ENCODE measurements around the gene DNAJC8.

DNAJC8 gene, protein sequence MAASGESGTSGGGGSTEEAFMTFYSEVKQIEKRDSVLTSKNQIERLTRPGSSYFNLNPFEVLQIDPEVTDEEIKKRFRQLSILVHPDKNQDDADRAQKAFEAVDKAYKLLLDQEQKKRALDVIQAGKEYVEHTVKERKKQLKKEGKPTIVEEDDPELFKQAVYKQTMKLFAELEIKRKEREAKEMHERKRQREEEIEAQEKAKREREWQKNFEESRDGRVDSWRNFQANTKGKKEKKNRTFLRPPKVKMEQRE

DNA sequence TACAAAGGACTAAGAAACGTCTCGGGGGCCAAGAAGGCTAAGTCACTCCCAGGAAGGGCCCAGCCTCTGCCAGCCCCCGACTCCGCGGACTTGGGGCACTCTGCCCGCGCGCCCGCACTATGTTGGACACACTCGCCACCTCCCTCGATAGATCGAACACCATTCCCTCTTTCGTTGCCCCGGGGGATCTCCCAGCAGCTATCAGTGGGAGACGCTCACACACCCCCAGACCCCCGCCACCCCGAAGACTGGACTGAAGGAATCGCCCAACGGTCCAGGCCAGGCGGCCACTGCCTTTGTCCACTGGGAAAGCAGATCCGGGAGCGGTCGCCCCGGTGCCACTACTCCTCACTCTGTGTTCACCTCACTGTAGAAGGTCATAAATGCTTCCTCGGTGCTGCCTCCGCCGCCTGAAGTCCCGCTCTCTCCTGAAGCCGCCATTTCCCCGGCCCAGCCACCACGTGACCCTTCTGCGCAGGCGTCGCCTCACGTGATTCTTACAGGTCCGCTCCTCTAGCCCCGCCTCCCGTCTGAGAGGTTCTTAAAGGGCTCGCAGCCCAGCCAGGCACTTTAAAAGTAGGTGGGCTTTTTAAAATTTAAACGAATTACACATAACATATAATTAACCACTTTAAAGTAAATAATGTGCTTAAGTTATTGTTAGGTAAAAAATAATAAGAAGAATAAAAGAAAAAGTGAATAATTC is at the start of gene DNAJC8:
Gene DNAJC8, minus strand, starts transcription at position 472 of the 706 bp plus-strand sequence. Its CDS starts 31 bp downstream, at position 441.
- DNase-seq (ENCODE audit: low read depth in 2 of 2) = peak; percentile 94 to 97

GRCh38 chr1:28281608-28282425 is 49.0 kb upstream of the DNAJC8 start:
- DNase-seq (ENCODE audit: low read depth in 2 of 2) = no peak

DNA sequence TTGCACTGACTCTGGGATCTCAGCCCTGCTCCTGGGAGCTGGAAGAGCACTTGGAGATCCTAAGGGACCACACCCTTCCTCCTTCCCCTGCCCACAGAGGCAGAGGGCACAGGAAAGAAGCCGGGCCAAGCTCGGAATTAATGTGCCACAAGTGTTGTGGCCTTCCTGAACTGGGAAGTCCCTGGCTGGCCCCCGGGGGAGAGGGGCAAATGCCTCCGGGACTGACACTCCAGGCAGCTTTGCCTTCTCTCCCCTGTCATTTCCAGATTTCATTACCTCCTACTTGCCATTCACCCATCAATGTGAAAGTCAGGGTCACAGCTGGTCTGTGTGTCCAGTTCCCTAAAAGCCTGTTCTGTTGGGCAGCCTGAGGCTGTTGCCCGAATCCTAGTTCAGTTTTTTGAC is 48.1 kb upstream of the DNAJC8 start:
- DNase-seq (ENCODE audit: low read depth in 2 of 2) = no peak

- no peak for DNase-seq (ENCODE audit: low read depth in 2 of 2)
These were observed 47.7 kb upstream of the DNAJC8 start for GRCh38 chr1:28280501-28280900.

DNA sequence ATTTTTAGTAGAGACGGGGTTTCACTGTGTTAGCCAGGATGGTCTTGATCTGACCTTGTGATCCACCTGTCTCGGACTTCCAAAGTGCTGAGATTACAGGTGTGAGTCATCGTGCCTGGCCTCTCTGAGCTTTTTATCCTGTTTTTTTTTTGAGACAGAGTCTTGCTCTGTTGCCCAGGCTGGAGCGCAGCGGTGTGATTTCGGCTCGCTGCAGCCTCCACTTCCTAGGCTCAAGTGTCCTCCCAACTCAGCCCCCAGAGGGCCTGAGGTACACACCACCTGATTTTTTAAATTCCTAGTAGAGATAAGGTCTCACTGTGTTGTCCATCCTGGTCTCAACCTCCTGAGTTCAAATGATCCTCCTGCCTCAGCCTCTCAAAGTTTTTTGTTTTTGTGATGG is 46.9 kb upstream of the DNAJC8 start:
- DNase-seq (ENCODE audit: low read depth in 2 of 2) = no peak

DNA sequence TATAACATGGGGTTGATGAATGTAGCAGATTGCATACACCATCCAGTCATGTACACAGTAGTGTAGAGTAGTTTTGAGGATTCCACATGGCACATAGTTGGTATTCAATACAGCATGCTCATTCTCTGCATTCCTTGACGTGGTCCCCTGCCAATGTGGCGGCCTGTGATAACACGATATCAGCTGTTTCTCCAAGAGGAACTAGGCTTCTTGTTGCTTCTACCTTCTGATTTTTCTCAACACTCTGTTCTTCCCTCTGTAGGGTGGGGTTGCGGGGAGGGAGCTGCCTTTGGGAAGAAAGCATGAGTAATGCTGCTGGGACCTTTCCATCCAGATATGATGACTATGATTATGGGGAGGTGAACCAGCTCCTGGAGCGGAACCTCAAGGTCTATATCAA is 45.9 kb upstream of the DNAJC8 start:
- no peak for DNase-seq (ENCODE audit: low read depth in 2 of 2)

- DNase-seq (ENCODE audit: low read depth in 2 of 2) = no peak
These were observed 40.5 kb upstream of the DNAJC8 start for GRCh38 chr1:28273216-28273860.

- no peak for DNase-seq (ENCODE audit: low read depth in 2 of 2)
These were observed 39.5 kb upstream of the DNAJC8 start for GRCh38 chr1:28272215-28272852.

- DNase-seq (ENCODE audit: low read depth in 2 of 2) = no peak
These were observed 36.7 kb upstream of the DNAJC8 start for GRCh38 chr1:28269529-28269928.

DNA sequence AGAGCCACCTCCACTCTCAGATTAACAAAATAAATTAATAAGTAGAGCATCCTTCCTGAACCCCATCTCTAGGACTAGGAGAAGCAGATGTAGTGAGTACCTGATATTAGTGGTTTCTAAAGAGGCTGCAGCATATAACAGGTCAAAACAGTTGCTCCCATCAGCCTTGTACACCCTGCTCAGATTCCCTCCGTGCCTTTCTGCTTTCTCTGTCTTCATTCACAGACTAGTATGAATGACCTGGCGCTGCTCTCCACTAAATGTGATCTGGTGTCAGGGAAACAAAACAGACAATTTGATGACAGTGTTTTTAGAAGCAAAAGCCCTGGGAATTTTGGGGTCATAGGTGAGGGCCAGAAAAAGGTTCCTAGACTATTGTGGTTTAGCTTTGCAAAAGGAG is 34.8 kb upstream of the DNAJC8 start:
- no peak for DNase-seq (ENCODE audit: low read depth in 2 of 2)

- no peak for DNase-seq (ENCODE audit: low read depth in 2 of 2)
These were observed 34.1 kb upstream of the DNAJC8 start for GRCh38 chr1:28266920-28267322.

DNA sequence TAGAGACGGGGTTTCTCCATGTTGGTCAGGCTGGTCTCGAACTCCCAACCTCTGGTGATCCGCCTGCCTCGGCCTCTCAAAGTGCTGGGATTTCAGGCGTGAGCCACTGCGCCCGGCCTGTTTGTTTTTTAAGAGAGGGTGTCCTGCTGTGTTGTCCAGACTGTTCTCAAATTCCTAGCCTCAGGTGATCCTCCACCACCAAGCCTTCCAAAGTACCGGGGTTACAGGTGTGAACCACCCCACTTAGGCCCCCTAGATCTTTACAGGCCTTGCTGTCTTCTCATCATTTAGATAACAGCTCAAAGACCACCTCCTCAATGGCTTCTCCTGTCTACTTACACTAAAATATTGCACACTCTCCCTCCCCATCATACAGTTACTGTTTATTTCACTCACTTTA is 32.7 kb upstream of the DNAJC8 start:
- no peak for DNase-seq (ENCODE audit: low read depth in 2 of 2)

DNA sequence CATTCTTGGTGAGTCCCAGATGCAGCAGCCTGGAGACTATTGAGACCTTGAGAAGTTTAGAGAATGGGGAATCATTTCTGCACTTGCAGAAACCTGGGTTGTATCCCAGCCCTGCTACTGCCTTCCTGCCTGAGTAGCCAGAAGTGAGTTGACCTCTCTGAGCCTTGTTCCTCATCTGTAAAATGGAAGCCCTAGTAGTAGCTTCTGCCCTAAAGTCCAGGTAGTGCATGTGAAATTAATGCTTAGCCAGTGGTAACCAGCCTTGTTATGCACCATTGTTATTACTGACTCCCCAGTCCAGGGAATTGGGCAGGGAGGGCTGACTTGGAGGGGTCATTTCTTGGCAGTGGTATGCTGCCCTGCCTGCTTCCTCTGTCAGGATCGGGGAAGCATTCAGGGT is 32.1 kb upstream of the DNAJC8 start:
- no peak for DNase-seq (ENCODE audit: low read depth in 2 of 2)

- no peak for DNase-seq (ENCODE audit: low read depth in 2 of 2)
These were observed 28.0 kb upstream of the DNAJC8 start for GRCh38 chr1:28260803-28261174.

DNA sequence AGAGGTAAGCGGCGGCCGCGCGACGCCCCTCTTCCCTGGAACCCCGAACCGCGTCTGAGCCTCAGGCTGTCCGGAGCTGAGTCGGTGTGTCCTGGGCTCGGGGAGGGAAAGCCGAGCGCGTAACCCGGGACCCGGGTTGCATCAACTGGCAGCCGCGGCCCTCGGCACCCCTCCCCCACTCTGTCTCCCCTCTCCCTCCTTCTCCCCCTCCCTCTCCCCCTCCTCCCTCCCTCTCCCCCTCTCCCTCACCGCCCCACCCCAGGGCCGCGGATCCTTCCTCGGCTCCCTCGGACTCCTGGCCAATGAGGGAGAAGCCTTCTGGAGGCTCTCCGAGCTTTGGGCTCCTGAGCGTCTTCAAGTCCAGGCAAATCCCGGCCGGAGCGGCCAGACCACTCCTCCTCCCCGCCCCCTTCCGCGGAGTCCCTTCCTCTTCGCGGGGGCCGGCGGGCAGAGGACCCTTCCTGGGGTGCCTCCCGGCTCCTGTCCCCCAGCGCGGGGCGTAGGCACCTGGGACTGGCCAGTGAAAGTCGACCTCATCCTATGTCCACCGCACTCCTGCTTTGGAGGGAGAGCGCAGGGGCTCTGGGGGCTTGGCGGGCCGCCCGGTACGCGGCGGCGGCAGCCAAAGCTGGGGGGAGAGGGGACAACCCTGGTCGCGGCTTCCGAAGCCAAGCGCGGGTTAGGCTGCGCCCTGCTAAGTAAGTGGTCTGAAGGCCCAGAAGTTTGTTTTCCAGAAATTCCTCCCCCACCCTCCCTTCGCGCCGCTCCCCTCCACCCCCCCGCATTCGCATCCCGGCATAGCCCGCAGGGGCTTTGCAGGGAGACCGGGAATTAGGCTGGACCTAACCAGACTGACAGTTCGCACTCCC is 27.3 kb upstream of the DNAJC8 start:
- no peak for DNase-seq (ENCODE audit: low read depth in 2 of 2)

GRCh38 chr1:28259252-28259933 is 26.6 kb upstream of the DNAJC8 start, which contains the start of gene SESN2:
SESN2 (plus strand) TSS chr1:28259518; CDS start chr1:28259848, 330 bp downstream.
- DNase-seq (ENCODE audit: low read depth in 2 of 2) = peak; percentile 98 to 99

- no peak for DNase-seq (ENCODE audit: low read depth in 2 of 2)
These were observed 25.9 kb upstream of the DNAJC8 start for GRCh38 chr1:28258628-28259251.

- DNase-seq (ENCODE audit: low read depth in 2 of 2) = no peak
These were observed 24.9 kb upstream of the DNAJC8 start for GRCh38 chr1:28257736-28258135.

DNA sequence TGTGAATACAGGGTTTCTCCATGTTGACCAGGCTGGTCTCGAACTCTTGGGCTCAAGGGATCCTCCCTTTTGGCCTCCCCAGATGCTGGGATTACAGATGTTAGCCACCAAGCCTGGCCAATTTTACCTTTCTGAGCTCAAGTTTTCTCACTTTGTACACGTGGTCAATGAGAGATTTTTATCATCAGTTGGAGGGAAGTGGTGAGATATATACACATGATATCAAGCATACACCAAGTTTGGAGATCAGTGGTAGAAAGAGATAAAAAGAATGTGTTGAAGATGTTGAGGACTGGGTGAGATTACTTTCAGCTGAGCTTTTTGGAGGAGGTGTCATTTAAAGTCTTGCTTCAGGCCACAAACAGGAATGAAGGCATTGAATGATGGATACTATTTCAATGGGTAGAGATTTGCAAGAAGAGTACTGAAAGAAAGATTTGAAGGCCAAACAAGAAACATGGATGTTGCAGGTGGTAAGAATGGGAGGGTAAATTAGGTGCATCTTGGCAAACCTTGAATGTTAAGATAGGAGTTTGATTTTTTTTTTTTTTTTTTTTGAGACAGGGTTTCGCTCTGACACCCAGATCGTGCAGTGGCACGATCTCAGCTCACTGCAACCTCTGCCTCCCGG is 23.5 kb upstream of the DNAJC8 start:
- DNase-seq (ENCODE audit: low read depth in 2 of 2) = no peak
